ENCODE results near the gene SAXO1. TPM values are rescaled to one million over a fixed set of nuclear protein-coding genes. Genes with fewer than 3 reads are reported as not detected.

Gene SAXO1
- total RNA-seq, 1 experiment from 2014 or later: not detected

DNA sequence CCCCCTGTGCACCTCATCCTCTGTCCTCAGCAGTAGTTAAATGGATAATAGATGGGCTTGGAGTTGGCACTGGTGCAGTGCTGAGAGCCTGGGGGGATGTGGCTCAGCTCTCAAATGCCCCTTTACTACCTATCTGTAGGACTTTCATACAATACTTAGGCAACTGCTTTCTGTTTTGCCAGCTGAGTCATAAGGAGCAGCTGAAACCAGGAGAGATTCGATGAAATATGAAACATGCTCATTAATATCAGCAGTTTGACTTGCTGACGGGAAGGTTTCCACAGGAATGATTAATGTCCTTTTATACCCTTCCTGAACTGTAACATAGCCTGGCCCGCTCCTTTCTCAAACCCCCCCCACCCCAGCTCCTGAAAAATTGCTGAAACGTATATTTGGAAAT is 142.6 kb downstream of the SAXO1 start:
- DNase-seq (ENCODE audit: low read depth, low spot score): no peak
- Histone ChIP-seq H3K27me3 (ENCODE audit: control insufficient read depth, insufficient read depth, low read length) (no peaks in the 10 kb centered on the region), H3K4me1 (ENCODE audit: control insufficient read depth, insufficient read depth, low read length) (no peaks in the 10 kb centered on the region), H3K4me3 (ENCODE audit: low read depth in 2 of 2, low read length in 2 of 2) (no peak overlapping the region), H3K36me3 (ENCODE audit: control insufficient read depth, insufficient read depth, low read length) (no peaks in the 10 kb centered on the region), H3K27ac (ENCODE audit: low read length) (no peak overlapping the region), H3K9me3 (ENCODE audit: control insufficient read depth, insufficient read depth, low read depth, low read length) (no peaks in the 10 kb centered on the region)
- TF ChIP-seq TCF7L2 (IDR thresholded peaks at IDR 0.05; ENCODE audit: low read depth, low read length) (no peak), POLR2AphosphoS5 (IDR thresholded peaks at IDR 0.05; ENCODE audit: low read depth, low read length) (no peak), SIN3A (IDR thresholded peaks at IDR 0.05; ENCODE audit: borderline replicate concordance, insufficient read depth, low read depth, low read length) (no peak)
- TF ChIP-seq, protein P1, sequence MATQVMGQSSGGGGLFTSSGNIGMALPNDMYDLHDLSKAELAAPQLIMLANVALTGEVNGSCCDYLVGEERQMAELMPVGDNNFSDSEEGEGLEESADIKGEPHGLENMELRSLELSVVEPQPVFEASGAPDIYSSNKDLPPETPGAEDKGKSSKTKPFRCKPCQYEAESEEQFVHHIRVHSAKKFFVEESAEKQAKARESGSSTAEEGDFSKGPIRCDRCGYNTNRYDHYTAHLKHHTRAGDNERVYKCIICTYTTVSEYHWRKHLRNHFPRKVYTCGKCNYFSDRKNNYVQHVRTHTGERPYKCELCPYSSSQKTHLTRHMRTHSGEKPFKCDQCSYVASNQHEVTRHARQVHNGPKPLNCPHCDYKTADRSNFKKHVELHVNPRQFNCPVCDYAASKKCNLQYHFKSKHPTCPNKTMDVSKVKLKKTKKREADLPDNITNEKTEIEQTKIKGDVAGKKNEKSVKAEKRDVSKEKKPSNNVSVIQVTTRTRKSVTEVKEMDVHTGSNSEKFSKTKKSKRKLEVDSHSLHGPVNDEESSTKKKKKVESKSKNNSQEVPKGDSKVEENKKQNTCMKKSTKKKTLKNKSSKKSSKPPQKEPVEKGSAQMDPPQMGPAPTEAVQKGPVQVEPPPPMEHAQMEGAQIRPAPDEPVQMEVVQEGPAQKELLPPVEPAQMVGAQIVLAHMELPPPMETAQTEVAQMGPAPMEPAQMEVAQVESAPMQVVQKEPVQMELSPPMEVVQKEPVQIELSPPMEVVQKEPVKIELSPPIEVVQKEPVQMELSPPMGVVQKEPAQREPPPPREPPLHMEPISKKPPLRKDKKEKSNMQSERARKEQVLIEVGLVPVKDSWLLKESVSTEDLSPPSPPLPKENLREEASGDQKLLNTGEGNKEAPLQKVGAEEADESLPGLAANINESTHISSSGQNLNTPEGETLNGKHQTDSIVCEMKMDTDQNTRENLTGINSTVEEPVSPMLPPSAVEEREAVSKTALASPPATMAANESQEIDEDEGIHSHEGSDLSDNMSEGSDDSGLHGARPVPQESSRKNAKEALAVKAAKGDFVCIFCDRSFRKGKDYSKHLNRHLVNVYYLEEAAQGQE (IDR thresholded peaks at IDR 0.05; ENCODE audit: insufficient read depth in 1 of 2, low read depth in 2 of 2, low read length in 1 of 2): no peak
- CTCF ChIA-PET: no interaction called here
- in situ Hi-C loops (cut with HindIII; ENCODE audit: low pct_unique_long_range_greater_than_20kb, low sequenced_read_pairs) (no loop called here), intact Hi-C loops (cut with micrococcal nuclease; ENCODE audit: unreplicated experiment) (no loop called here)
- POLR2A ChIA-PET: no interaction called here
- no TSS peak for BruUV-seq (replicated peaks)
- no peak for ATAC-seq

DNA sequence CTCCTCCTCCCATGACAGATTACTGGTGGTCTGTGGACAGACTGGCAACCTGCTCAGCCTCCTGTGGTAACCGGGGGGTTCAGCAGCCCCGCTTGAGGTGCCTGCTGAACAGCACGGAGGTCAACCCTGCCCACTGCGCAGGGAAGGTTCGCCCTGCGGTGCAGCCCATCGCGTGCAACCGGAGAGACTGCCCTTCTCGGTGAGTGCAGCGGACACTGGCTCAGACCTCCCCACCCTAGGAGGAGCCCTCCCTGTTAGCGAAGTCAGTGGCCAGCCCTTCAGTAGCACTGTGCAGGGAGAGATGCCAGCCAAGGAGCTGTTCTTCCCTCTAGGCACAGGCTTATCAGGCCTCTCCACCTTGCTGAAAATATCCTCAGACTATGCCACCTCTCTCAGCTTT is 143.5 kb downstream of the SAXO1 start:
- H3K27me3 ChIP-seq (ENCODE audit: control insufficient read depth, insufficient read depth, low read length): no peaks in the 10 kb centered on the region
- in situ Hi-C loops (cut with HindIII; ENCODE audit: low pct_unique_long_range_greater_than_20kb, low sequenced_read_pairs) (no loop called here), intact Hi-C loops (cut with micrococcal nuclease; ENCODE audit: unreplicated experiment) (no loop called here)
- H3K27ac ChIP-seq (ENCODE audit: low read length): no peak overlapping the region
- H3K9me3 ChIP-seq (ENCODE audit: control insufficient read depth, insufficient read depth, low read depth, low read length): no peaks in the 10 kb centered on the region
- no TSS peak for BruUV-seq (replicated peaks)
- no peak for TF ChIP-seq TCF7L2 (IDR thresholded peaks at IDR 0.05; ENCODE audit: low read depth, low read length)
- TF ChIP-seq SIN3A (IDR thresholded peaks at IDR 0.05; ENCODE audit: borderline replicate concordance, insufficient read depth, low read depth, low read length): no peak
- TF ChIP-seq, protein P1 (IDR thresholded peaks at IDR 0.05; ENCODE audit: insufficient read depth in 1 of 2, low read depth in 2 of 2, low read length in 1 of 2): no peak
- no peak for TF ChIP-seq POLR2AphosphoS5 (IDR thresholded peaks at IDR 0.05; ENCODE audit: low read depth, low read length)
- TF ChIP-seq, protein P2, sequence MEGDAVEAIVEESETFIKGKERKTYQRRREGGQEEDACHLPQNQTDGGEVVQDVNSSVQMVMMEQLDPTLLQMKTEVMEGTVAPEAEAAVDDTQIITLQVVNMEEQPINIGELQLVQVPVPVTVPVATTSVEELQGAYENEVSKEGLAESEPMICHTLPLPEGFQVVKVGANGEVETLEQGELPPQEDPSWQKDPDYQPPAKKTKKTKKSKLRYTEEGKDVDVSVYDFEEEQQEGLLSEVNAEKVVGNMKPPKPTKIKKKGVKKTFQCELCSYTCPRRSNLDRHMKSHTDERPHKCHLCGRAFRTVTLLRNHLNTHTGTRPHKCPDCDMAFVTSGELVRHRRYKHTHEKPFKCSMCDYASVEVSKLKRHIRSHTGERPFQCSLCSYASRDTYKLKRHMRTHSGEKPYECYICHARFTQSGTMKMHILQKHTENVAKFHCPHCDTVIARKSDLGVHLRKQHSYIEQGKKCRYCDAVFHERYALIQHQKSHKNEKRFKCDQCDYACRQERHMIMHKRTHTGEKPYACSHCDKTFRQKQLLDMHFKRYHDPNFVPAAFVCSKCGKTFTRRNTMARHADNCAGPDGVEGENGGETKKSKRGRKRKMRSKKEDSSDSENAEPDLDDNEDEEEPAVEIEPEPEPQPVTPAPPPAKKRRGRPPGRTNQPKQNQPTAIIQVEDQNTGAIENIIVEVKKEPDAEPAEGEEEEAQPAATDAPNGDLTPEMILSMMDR (IDR thresholded peaks at IDR 0.05): no peak
- H3K4me3 ChIP-seq (ENCODE audit: low read depth in 2 of 2, low read length in 2 of 2): no peak overlapping the region
- no peak for DNase-seq (ENCODE audit: low read depth, low spot score)
- H3K4me1 ChIP-seq (ENCODE audit: control insufficient read depth, insufficient read depth, low read length): no peaks in the 10 kb centered on the region
- no peak for ATAC-seq
- POLR2A ChIA-PET: no interaction called here
- H3K36me3 ChIP-seq (ENCODE audit: control insufficient read depth, insufficient read depth, low read length): no peaks in the 10 kb centered on the region
- CTCF ChIA-PET: no interaction called here
